ENCODE results near the gene CHL1.

The CHL1 gene, protein sequence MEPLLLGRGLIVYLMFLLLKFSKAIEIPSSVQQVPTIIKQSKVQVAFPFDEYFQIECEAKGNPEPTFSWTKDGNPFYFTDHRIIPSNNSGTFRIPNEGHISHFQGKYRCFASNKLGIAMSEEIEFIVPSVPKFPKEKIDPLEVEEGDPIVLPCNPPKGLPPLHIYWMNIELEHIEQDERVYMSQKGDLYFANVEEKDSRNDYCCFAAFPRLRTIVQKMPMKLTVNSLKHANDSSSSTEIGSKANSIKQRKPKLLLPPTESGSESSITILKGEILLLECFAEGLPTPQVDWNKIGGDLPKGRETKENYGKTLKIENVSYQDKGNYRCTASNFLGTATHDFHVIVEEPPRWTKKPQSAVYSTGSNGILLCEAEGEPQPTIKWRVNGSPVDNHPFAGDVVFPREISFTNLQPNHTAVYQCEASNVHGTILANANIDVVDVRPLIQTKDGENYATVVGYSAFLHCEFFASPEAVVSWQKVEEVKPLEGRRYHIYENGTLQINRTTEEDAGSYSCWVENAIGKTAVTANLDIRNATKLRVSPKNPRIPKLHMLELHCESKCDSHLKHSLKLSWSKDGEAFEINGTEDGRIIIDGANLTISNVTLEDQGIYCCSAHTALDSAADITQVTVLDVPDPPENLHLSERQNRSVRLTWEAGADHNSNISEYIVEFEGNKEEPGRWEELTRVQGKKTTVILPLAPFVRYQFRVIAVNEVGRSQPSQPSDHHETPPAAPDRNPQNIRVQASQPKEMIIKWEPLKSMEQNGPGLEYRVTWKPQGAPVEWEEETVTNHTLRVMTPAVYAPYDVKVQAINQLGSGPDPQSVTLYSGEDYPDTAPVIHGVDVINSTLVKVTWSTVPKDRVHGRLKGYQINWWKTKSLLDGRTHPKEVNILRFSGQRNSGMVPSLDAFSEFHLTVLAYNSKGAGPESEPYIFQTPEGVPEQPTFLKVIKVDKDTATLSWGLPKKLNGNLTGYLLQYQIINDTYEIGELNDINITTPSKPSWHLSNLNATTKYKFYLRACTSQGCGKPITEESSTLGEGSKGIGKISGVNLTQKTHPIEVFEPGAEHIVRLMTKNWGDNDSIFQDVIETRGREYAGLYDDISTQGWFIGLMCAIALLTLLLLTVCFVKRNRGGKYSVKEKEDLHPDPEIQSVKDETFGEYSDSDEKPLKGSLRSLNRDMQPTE (N-terminal part only)

GRCh38 chr3:196311-197148, at the start of gene CHL1:
CHL1 (plus strand) TSS chr3:196763; CDS start chr3:319777, 123,014 bp downstream.
- DNase-seq = peak; percentile 13

- DNase-seq = no peak
These were observed 44.9 kb upstream of the CHL1 start for GRCh38 chr3:151614-152189.

DNA sequence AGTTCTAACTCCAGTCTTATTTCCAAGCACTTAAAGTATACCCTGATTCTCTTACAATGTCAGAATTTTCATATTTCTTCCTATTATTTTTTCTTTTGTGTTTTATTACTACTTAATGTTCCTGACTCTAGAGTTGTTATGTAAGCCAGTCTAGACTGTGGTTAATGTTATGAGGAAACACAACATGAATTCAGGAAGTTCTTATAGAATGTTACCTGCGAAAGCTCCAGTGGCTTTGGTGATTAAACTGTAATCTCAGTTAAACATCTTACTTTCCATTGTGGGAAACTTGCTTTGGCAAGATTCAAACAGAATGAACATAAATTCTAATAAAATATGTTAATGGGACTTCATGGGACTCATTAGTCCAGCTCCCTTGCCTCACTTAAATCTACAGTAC, 36.6 kb upstream of the CHL1 start:
- no peak for DNase-seq

GRCh38 chr3:166071-166470, 30.5 kb upstream of the CHL1 start:
- DNase-seq = no peak

- DNase-seq = no peak
These were observed 29.8 kb upstream of the CHL1 start for GRCh38 chr3:166799-167198.

- DNase-seq = no peak
These were observed 22.7 kb upstream of the CHL1 start for GRCh38 chr3:173886-174285.

DNA sequence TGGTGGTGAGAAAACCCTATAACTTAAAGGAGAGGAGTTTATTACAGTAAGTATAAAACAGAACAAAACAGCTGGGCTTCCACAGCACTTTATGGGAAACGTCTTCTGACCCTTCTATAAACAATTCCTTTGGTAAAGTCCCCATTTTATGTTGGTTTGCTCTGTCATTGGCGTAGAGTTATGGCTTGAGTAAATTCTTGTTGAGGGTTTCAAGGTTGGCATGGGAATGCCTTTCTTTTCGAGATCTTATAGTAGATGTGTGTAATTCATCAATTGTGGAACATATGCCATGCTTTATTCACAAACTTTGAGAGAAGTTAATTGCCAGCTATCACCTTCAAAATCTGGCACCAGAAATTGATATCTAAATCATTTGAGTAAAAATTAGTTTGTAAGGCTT, 11.6 kb upstream of the CHL1 start:
- DNase-seq = no peak

DNA sequence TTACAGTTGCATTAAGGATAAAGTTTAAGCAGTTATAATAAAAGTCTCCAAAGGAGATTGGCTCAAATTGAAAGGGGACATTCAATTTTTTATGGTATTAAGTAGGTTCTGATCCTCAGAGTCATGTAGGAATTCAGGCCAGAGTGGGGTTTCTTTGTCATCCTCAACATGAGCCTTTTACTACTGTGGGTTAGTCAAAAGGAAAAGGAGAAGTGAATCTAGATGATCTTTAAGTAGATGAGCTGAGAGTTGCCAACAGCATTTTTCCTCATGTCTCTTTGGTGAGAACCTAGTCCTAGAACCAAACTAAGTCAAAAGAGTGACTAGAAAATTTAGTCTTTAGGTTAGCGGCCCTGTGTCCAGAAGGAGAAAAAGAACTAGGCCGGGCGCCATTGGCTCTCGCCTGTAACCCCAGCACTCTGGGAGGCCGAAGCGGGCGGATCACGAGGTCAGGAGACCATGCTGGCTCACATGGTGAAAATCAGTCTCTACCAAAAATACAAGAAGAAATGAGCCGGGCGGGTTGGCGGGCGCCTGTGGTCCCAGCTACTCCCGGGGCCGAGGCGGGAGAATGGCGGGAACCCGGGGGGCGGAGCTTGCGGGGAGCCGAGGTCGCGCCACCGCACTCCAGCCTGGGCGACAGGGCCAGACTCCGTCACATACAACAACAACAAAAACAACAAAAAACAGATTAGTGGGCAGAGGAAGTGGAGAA, 4.2 kb upstream of the CHL1 start:
- no peak for DNase-seq

DNA sequence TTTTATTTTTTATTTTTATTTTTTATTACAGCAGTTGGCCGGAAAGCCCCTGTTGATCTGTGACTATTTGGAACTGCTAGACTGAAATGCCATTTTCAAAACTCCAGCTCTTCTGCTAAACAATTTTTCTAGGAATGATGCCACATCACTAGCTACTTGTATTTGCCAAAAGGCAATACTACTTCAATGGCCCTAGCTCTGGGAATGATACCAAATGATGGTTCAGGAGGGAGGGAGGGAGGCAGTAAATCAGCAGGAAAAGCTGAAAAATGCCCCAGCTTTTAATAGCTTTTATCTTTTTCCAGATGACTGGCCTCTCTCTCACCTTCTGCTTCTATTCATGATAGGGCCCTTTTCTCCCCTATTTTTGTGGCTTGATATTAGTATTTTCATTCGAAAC, 2.6 kb upstream of the CHL1 start:
- DNase-seq = no peak

- no peak for DNase-seq
These were observed 2.1 kb upstream of the CHL1 start for GRCh38 chr3:194421-194820.

- peak; percentile 11 for DNase-seq
These were observed 897 bp upstream of the CHL1 start for GRCh38 chr3:195666-196065.

DNA sequence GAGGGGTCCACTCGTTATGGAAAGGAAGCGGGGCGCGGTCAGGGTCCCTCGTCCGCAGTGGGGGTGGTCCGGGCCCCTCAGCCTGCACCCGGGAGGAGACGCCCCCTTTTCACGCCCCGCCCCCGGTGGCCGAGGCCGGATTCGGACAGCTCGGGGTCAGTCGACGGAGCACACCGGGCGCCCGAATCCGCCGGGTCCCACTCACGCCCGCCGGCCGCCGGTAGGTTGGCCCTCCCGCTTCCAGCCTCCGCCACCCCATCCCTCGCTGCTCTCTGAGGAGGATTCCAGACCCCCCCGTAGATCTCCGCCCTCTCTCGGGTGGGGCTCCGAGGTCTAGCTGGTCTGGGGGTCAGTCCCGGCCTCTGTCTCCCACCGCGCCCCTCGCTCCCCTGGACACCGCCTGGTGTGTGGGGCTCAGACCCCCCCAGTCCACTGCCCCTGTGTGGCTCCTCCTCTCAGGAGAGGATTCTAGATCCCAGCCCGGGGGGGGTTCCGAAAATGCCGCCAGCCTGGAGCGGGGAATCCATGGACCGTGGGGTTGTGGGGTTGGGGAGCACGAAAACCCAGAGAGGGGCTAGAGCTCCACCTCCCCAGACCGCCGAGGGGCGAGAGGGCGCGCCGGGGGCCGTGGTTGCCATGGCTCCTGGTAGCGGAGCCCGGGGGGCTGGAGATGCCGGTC, 725 bp downstream of the CHL1 start:
- DNase-seq = peak; percentile 32

GRCh38 chr3:197828-198491, 1.4 kb downstream of the CHL1 start:
- peak; percentile 43 for DNase-seq

- no peak for DNase-seq
These were observed 3.3 kb downstream of the CHL1 start for GRCh38 chr3:199835-200234.

- DNase-seq = no peak
These were observed 4.3 kb downstream of the CHL1 start for GRCh38 chr3:200758-201325.

DNA sequence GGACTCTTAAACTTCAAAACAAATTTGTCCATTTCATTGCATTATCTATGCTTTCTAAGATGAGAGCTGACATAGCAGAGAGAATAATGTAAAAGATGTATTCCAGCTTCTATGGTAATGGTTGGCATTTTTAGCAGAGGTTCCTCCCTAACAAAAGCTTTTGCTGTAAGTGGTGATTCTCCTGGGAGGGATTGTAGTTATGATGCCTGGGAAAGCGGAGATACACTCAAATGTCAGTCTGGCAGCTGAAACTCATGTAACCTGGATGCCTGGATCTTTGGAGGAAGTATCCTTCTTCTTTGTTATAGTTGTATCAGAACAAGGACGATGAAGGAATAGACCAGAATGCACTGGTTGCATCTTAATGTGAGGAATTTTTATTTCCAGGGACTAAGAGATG, 7.5 kb downstream of the CHL1 start:
- no peak for DNase-seq

GRCh38 chr3:207973-208372, 11.4 kb downstream of the CHL1 start:
- DNase-seq = no peak

DNA sequence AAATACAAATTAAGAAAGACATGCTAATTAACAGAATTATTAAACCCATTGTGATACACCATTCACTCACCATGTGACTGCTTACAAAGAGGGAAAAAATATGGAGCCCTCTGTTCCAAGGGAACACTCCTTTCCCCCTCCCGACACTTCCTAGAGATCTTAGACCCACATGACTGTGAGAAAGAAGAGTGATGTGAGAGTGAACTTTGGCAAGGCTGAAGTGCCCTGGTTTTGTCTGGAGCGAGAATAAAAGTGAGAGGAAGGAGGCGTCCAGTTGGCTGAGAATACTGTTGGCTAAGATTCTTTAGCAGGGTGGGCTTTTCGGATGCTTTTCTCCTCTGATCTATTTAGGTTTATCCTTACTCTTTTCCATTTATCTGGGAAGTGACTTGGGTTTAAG, 14.1 kb downstream of the CHL1 start:
- no peak for DNase-seq

DNA sequence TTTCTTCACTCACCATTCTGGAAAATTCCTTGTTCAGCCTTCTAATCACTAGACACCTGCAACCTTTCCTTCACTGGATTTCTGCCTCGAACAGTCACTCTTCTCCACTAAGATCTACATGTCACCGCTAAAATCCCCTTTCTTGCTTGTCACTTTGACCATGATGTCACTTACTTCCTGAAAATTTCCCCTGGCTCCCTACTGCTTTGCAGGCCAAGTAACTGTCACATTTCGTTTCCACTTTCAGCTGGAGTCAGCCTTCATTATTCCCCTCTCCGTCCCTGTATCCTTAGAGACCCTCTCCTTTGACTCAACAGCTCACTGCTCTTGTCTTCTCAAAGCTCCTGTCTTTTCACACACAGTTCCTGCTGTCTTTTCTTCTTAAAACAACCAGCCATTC, 15.9 kb downstream of the CHL1 start:
- DNase-seq = no peak

Data from DMS53 (cell line).